Sigmoid colon (tissue), 7 donors: ENCODE data around the gene SYNC. TPM values are rescaled to one million over a fixed set of nuclear protein-coding genes. Genes with fewer than 3 reads are reported as not detected.

ENCODE experiments used
- DNase-seq: peaks from one replicate; pipeline ENCODE4 v3.0.0-alpha.2; 2019
- H3K27ac ChIP-seq, 4 donors: fragments of 200-600 bp; sonication (generic); one replicate each; pipeline ENCODE4 v1.5.1; 2016 to 2019; ENCODE audit warnings: mild to moderate bottlenecking in 1 of 4
- H3K27me3 ChIP-seq, 3 donors: fragments of 200-600 bp; sonication (generic); one replicate each; pipeline ENCODE4 v1.5.1; 2019; ENCODE audit warnings: mild to moderate bottlenecking in 1 of 3
- H3K36me3 ChIP-seq, 4 donors: fragments of 200-600 bp; sonication (generic); one replicate each; pipeline ENCODE4 v1.5.1; 2016 to 2019
- H3K4me1 ChIP-seq, 4 donors: fragments of 200-600 bp; sonication (generic); one replicate each; pipeline ENCODE4 v1.5.1; 2017 to 2019
- H3K4me3 ChIP-seq, 4 donors: fragments of 200-600 bp; sonication (generic); one replicate each; pipeline ENCODE4 v1.5.1; 2017 to 2019; ENCODE audit warnings: mild to moderate bottlenecking in 2 of 4, moderate library complexity in 1 of 4
- H3K9me3 ChIP-seq, 4 donors: fragments of 200-600 bp in 3 of 4; sonication (generic) in 3 of 4; one replicate each; pipeline versions ENCODE4 v1.5.1 to v1.6.1; 2013 to 2019
- EP300 ChIP-seq, 4 donors: sonication (generic); formaldehyde crosslinking; IDR thresholded peaks; one replicate each; pipeline ENCODE4 v1.6.1; 2017; ENCODE audit warnings: antibody characterized with exemption in 4 of 4
- POLR2A ChIP-seq, 2 donors: fragments of 450-650 bp; IDR thresholded peaks; one replicate each; pipeline ENCODE4 v1.6.1; 2016; ENCODE audit warnings: antibody characterized with exemption in 2 of 2, mild to moderate bottlenecking in 2 of 2, moderate library complexity in 2 of 2
- POLR2AphosphoS5 ChIP-seq, 4 donors: sonication (generic); formaldehyde crosslinking; IDR thresholded peaks; one replicate each; pipeline ENCODE4 v1.6.1; 2017; ENCODE audit warnings: antibody characterized with exemption in 4 of 4
- WGBS, 2 donors: extraction: QIAGEN DNeasy Blood & Tissue Kit; methylation state at CpG; one replicate each; pipeline ENCODE4 v1.1.7; 2013; 5-methylcytosine and 5-hydroxymethylcytosine counted together
- intact Hi-C: fragments of 100-400 bp; cut with DNase I; formaldehyde crosslinking; loops from one replicate; pipeline ENCODE4 v1.15.1; 2023
- polyA plus RNA-seq, 3 donors: library from polyadenylated mRNA; stranded (reverse); fragments of 200-250 nt; gene quantifications; one replicate each; pipeline ENCODE4 v1.2.3, GENCODE V29; 2013
- total RNA-seq, 4 donors: library from RNA; depleted of rRNA; stranded (reverse); fragments of >200 nt; gene quantifications; one replicate each; pipeline ENCODE4 v1.1.0, GENCODE V29; 2016
- TF ChIP-seq, protein P1 (sequence below), 4 experiments: fragments of 450-650 bp in 3 of 4; fragments of 200-600 bp in 1 of 4; IDR thresholded peaks; one replicate each; pipeline ENCODE4 v1.5.1; 2016 to 2019; ENCODE audit warnings: antibody characterized with exemption in 4 of 4, mild to moderate bottlenecking in 3 of 4, moderate library complexity in 2 of 4
- donor health status: healthy with polysubstance abuse.
- donor health status: Bipolar disorder and iron deficiency.
- donor health status: healthy.

SYNC gene
- total and polyA plus RNA-seq, 7 donors = 6.9 to 87.5 (median 22.5) TPM

DNA sequence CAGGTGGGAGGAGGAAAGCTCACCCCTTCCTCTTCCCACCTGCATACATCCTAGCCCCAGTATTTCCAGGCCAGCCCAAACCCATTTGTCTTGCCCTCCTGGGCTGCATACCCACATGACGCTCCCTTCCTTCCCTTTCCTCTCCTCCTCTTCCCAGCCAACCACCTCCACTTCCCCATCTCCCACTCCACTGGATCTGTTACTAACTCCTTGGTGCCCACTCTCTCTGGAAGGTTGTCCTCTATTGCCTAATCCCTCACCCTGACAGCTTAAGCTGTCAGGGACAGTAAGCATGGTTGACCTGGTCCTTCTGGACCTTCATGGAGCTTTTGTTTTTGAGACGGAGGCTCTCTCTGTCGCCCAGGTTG, 23.0 kb upstream of the SYNC start:
- no peaks in the 10 kb centered on the region for H3K27me3 ChIP-seq
- H3K4me1 ChIP-seq = peaks cover 0 to 13% (median 5%) of the 10 kb centered on the region in 4 donors
- H3K4me3 ChIP-seq = no peak overlapping the region
- TF ChIP-seq POLR2A (IDR thresholded peaks at IDR 0.05) = no peak
- TF ChIP-seq EP300 (IDR thresholded peaks at IDR 0.05) = no peak
- TF ChIP-seq, protein P1, sequence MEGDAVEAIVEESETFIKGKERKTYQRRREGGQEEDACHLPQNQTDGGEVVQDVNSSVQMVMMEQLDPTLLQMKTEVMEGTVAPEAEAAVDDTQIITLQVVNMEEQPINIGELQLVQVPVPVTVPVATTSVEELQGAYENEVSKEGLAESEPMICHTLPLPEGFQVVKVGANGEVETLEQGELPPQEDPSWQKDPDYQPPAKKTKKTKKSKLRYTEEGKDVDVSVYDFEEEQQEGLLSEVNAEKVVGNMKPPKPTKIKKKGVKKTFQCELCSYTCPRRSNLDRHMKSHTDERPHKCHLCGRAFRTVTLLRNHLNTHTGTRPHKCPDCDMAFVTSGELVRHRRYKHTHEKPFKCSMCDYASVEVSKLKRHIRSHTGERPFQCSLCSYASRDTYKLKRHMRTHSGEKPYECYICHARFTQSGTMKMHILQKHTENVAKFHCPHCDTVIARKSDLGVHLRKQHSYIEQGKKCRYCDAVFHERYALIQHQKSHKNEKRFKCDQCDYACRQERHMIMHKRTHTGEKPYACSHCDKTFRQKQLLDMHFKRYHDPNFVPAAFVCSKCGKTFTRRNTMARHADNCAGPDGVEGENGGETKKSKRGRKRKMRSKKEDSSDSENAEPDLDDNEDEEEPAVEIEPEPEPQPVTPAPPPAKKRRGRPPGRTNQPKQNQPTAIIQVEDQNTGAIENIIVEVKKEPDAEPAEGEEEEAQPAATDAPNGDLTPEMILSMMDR (IDR thresholded peaks at IDR 0.05) = no peak
- no peak for TF ChIP-seq POLR2AphosphoS5 (IDR thresholded peaks at IDR 0.05)
- H3K36me3 ChIP-seq = no peaks in the 10 kb centered on the region
- no peak for DNase-seq
- 89 to 97% methylated on average over 3 of the region's 3 CpGs for WGBS, 2 donors
- no peak overlapping the region for H3K27ac ChIP-seq
- intact Hi-C loops = no loop called here
- H3K9me3 ChIP-seq = no peaks in the 10 kb centered on the region

DNA sequence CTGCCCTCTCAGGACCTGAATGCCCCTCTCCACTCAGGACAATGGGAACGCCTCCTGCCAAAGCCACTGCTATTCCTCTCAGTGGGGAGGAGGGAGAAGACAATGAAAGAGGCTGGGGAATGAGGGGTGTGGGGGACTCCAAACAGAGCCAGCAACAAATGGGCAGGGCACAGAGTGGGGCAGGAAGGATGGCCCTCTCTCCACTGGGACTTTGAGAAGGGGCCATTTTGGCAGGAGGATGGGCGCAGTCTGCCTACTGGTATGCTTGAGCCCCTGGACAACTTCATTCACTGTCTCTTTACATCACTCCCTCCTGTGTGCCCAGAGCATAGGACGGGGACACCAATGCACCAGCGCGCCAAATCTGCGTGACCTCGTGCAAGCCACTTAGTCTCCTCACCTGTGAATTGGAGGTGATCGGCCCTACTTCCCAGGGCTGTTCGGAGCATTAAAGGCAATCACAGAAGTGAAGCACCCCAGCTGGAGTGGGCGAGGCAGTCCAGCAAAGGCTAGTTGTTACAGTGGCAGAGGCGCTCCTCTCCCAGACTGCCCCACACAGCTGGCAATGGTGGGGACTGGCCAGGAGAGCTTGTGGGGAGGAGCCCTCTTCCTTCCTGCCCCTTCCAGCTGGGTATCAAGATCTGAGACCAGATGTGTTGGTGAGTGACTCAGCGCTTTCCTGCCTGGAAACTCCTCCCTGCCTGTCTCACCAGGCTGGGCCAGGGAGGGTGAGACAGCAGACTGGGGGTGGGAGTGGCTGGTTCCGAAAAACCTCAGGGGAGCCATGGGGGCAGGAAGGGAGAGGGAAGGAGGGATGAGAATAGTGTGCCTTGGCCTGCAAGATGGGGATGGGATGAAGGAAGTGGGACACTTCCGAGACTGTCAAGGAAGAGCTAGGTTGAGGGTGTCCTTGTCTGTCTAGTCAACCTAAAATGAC, 22.4 kb upstream of the SYNC start:
- WGBS, 2 donors = 41% methylated on average over 14 of the region's 14 CpGs
- Histone ChIP-seq H3K27ac (no peak overlapping the region), H3K4me1 (peaks cover 0 to 13% (median 5%) of the 10 kb centered on the region in 4 donors), H3K27me3 (no peaks in the 10 kb centered on the region), H3K9me3 (no peaks in the 10 kb centered on the region), H3K36me3 (no peaks in the 10 kb centered on the region), H3K4me3 (no peak overlapping the region)
- intact Hi-C loops = no loop called here
- TF ChIP-seq, protein P1 (IDR thresholded peaks at IDR 0.05) = no peak
- peak in 1 of 4 donors; percentile 37 for TF ChIP-seq POLR2AphosphoS5 (IDR thresholded peaks at IDR 0.05)
- no peak for DNase-seq

DNA sequence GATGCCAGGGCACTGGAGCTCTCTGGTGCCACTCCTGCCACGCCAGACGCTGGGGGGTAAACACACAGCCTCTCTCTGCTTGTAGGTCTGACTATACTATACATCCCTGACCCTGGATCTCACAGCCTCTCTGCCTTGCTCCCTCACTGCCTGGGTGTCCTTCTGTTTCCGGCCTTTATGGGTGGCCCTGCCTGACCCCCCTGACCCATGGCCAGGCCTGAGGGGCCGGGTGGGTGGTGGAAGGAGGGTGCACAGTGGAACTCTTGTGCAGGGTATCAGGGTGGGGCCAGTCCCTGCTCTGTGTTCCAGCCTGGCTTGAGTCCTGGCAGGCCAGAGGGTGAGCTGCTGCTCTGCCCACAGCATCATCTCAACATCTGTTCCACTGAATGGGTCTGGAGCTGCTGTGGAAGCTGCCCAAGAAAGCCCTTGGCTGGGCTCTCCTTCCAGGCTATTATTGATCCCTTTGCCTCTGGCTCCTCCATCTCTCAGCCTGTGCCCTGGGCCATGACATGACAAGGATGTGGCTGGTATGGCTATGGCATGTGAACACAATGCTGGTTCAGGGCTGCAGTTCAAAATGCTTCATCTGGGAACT, 17.2 kb upstream of the SYNC start:
- DNase-seq = no peak
- no peaks in the 10 kb centered on the region for H3K36me3 ChIP-seq
- intact Hi-C loops = no loop called here
- no peaks in the 10 kb centered on the region for H3K27me3 ChIP-seq
- peaks cover 0 to 4% (median under 1%) of the 10 kb centered on the region in 4 donors for H3K4me1 ChIP-seq
- TF ChIP-seq EP300 (IDR thresholded peaks at IDR 0.05) = no peak
- TF ChIP-seq, protein P1 (IDR thresholded peaks at IDR 0.05) = no peak
- no peak for TF ChIP-seq POLR2AphosphoS5 (IDR thresholded peaks at IDR 0.05)
- 88 to 92% methylated on average over 4 of the region's 4 CpGs for WGBS, 2 donors
- no peak overlapping the region for H3K27ac ChIP-seq
- no peaks in the 10 kb centered on the region for H3K9me3 ChIP-seq
- no peak overlapping the region for H3K4me3 ChIP-seq

DNA sequence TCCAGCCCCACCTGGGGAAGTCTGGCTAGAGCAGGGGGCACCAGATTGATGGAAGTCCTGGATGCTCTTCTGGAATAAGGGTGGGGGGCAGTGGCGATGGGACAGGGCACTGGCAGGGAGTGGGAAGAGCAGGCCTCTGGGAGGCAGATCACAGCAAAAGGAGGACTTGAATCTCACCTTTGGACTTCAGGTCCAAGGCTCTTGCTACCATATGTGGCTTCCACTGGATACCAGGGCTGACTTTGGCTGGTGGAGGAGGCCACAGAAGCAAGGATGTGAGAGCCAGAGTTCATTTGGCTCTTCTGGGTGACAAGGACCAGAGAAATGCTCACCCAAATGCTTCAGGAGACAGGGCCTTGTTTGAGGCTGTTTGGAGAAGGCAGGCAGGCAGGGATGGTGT, 16.0 kb upstream of the SYNC start:
- no peak for DNase-seq
- H3K27ac ChIP-seq = no peak overlapping the region
- no peaks in the 10 kb centered on the region for H3K4me1 ChIP-seq
- H3K4me3 ChIP-seq = no peak overlapping the region
- intact Hi-C loops = no loop called here
- H3K27me3 ChIP-seq = no peaks in the 10 kb centered on the region
- H3K36me3 ChIP-seq = no peaks in the 10 kb centered on the region
- WGBS, 2 donors = 85 to 88% methylated on average over 1 of the region's 1 CpG
- TF ChIP-seq POLR2AphosphoS5 (IDR thresholded peaks at IDR 0.05) (no peak), EP300 (IDR thresholded peaks at IDR 0.05) (no peak), POLR2A (IDR thresholded peaks at IDR 0.05) (no peak)
- TF ChIP-seq, protein P1 (IDR thresholded peaks at IDR 0.05) = no peak
- no peaks in the 10 kb centered on the region for H3K9me3 ChIP-seq
